ENCODE measurements around the gene ZNF746. TPM values are rescaled to one million over a fixed set of nuclear protein-coding genes. Genes with fewer than 3 reads are reported as not detected.

The ZNF746 gene
- total and polyA plus RNA-seq, 2 of the 13 experiments (the other 11 are each of a cell fraction or from before 2014, with no cell fraction given): 3.8 to 8.1 TPM

GRCh38 chr7:149490083-149490760 is 7.4 kb downstream of the ZNF746 start:
- Histone ChIP-seq H3K9me3 (ENCODE audit: low read length) (no peaks in the 10 kb centered on the region), H3K36me3 (replicated peaks in 1 of 2; ENCODE audit: control insufficient read depth in 1 of 2, insufficient read depth in 2 of 2, low read length in 2 of 2) (peaks cover 15 to 63% of the 10 kb centered on the region in 2 experiments; a peak in 4 of 5 replicates), H3K27me3 (ENCODE audit: control insufficient read depth in 1 of 2, insufficient read depth in 2 of 2, low read length in 2 of 2) (no peaks in the 10 kb centered on the region), H3K9ac (ENCODE audit: insufficient read depth, low read depth, low read length) (no peak overlapping the region), H3K27ac (ENCODE audit: extremely low read length, insufficient read depth, low read length) (no peak overlapping the region), H3K4me3 (replicated peaks in 1 of 3; ENCODE audit: insufficient read depth in 1 of 3, low read depth in 2 of 3, low read length in 3 of 3) (no peak overlapping the region), H3K4me2 (ENCODE audit: low read depth, low read length) (no peak overlapping the region), H4K20me1 (ENCODE audit: insufficient read depth, low read length) (no peaks in the 10 kb centered on the region), H3K4me1 (ENCODE audit: insufficient read depth, low read length) (peaks cover 7% of the 10 kb centered on the region), H3K79me2 (ENCODE audit: insufficient read depth, low read length) (peaks cover 2% of the 10 kb centered on the region), H2AFZ (ENCODE audit: low read length) (no peak overlapping the region)
- in situ Hi-C loops (cut with HindIII; ENCODE audit: extremely low pct_ligation_motif_present, low pct_unique_long_range_greater_than_20kb) (no loop called here), intact Hi-C loops (cut with micrococcal nuclease; ENCODE audit: unreplicated experiment) (no loop called here)
- POLR2A ChIA-PET: no interaction called here
- DNase-seq (ENCODE audit: low spot score) (no peak), ATAC-seq (no peak), FAIRE-seq (no peak)
- 97% methylated on average over 14 of the region's 15 CpGs for WGBS (ENCODE audit: low lambda C conversion rate)
- no peak for TF ChIP-seq GPN1 (CRISPR knock-in tag; IDR thresholded peaks at IDR 0.05; ENCODE audit: borderline replicate concordance)
- no peak for TF ChIP-seq ZNF468 (CRISPR knock-in tag; IDR thresholded peaks at IDR 0.05)
- no peak for TF ChIP-seq ZFP82 (CRISPR knock-in tag; IDR thresholded peaks at IDR 0.05; ENCODE audit: borderline replicate concordance)
- TF ChIP-seq, protein P1, sequence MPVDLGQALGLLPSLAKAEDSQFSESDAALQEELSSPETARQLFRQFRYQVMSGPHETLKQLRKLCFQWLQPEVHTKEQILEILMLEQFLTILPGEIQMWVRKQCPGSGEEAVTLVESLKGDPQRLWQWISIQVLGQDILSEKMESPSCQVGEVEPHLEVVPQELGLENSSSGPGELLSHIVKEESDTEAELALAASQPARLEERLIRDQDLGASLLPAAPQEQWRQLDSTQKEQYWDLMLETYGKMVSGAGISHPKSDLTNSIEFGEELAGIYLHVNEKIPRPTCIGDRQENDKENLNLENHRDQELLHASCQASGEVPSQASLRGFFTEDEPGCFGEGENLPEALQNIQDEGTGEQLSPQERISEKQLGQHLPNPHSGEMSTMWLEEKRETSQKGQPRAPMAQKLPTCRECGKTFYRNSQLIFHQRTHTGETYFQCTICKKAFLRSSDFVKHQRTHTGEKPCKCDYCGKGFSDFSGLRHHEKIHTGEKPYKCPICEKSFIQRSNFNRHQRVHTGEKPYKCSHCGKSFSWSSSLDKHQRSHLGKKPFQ (CRISPR knock-in tag; IDR thresholded peaks at IDR 0.05; ENCODE audit: insufficient replicate concordance): no peak
- TF ChIP-seq ZNF251 (CRISPR knock-in tag; IDR thresholded peaks at IDR 0.05): no peak
- no peak for TF ChIP-seq ZNF510 (CRISPR knock-in tag; IDR thresholded peaks at IDR 0.05; ENCODE audit: low read depth)
- TF ChIP-seq ONECUT2 (CRISPR knock-in tag; IDR thresholded peaks at IDR 0.05): no peak
- TF ChIP-seq ZFX (CRISPR knock-in tag; IDR thresholded peaks at IDR 0.05; ENCODE audit: low read depth): no peak
- no TSS peak for BruUV-seq (replicated peaks)
- CTCF ChIA-PET (ENCODE audit: low intra/inter-chr PET ratio, low total read pairs): no interaction called here
